Dermis microvascular lymphatic vessel endothelial cell (primary cell): Measurements from ENCODE around the gene CT47B1. TPM values are rescaled to one million over a fixed set of nuclear protein-coding genes. Genes with fewer than 3 reads are reported as not detected.
"Not testable (repeated sequence)": the region's sequence is repeated elsewhere in the genome, so short reads cannot be mapped to it uniquely, and the experiment has no call there.

ENCODE experiments used
- DNase-seq, 2 donors: peaks; one replicate each; pipeline versions ENCODE4 v3.0.0 to v3.0.0-alpha.2; 2010; ENCODE audit warnings: low read depth in 2 of 2
- total RNA-seq: library from RNA; depleted of rRNA; stranded (reverse); fragments of >200 nt; gene quantifications from 2 replicates; pipeline ENCODE4 v1.2.1, GENCODE V29; 2014

The CT47B1 gene
- not detected in 2 replicates for total RNA-seq

- not testable (repeated sequence) for DNase-seq
Measured at GRCh38 chrX:120875766-120876165, at the start of gene CT47B1. Gene CT47B1, minus strand, starts transcription at chrX:120875866. Its CDS starts 196 bp downstream, at chrX:120875670.

- DNase-seq = no peak
Measured at GRCh38 chrX:120874678-120875557, 748 bp downstream of the CT47B1 start.

GRCh38 chrX:120857240-120857639 is 18.4 kb downstream of the CT47B1 start:
- DNase-seq = peak in 1 of 2 donors; percentile 3

GRCh38 chrX:120840827-120841226 is 34.8 kb downstream of the CT47B1 start:
- peak in 1 of 2 donors; percentile 0 for DNase-seq

- peak in 1 of 2 donors; percentile 66 for DNase-seq
Measured at GRCh38 chrX:120839491-120839890, 36.2 kb downstream of the CT47B1 start.

GRCh38 chrX:120827213-120827612 is 48.5 kb downstream of the CT47B1 start:
- DNase-seq = not testable (repeated sequence)

GRCh38 chrX:120825146-120825545 is 50.5 kb downstream of the CT47B1 start:
- no peak for DNase-seq

GRCh38 chrX:120824021-120824420 is 51.6 kb downstream of the CT47B1 start:
- no peak for DNase-seq

- no peak for DNase-seq
Measured at GRCh38 chrX:120823556-120823955, 52.1 kb downstream of the CT47B1 start.

Other genes starting within 250 kb of the CT47B1 start
- 48.1 and 57.7 TPM in 2 replicates for gene C1GALT1C1, start 245.8 kb downstream of the CT47B1 start, total RNA-seq
- not detected in 2 replicates for gene CT47A11, start 61.3 kb upstream of the CT47B1 start, total RNA-seq
- gene CT47A10, start 66.2 kb upstream of the CT47B1 start, total RNA-seq = not detected in 2 replicates
- gene CT47A9, start 71.0 kb upstream of the CT47B1 start, total RNA-seq = not detected in 2 replicates
- not detected in 2 replicates for gene CT47A8, start 75.9 kb upstream of the CT47B1 start, total RNA-seq
- not detected in 2 replicates for gene CT47A7, start 80.7 kb upstream of the CT47B1 start, total RNA-seq
- gene CT47A6, start 85.6 kb upstream of the CT47B1 start, total RNA-seq = not detected in 2 replicates
- not detected in 2 replicates for gene CT47A5, start 90.5 kb upstream of the CT47B1 start, total RNA-seq
- not detected in 2 replicates for gene CT47A4, start 95.3 kb upstream of the CT47B1 start, total RNA-seq
- gene CT47A3, start 100.2 kb upstream of the CT47B1 start, total RNA-seq = not detected in 2 replicates
- not detected in 2 replicates for gene CT47A2, start 105.1 kb upstream of the CT47B1 start, total RNA-seq
- gene CT47A1, start 109.9 kb upstream of the CT47B1 start, total RNA-seq = not detected in 2 replicates
- gene GLUD2, start 171.7 kb upstream of the CT47B1 start, total RNA-seq = 0.51 and 0.63 TPM in 2 replicates